ENCODE data around the gene B4GALNT2.
"Not testable (repeated sequence)": the region's sequence is repeated elsewhere in the genome, so short reads cannot be mapped to it uniquely, and the experiment has no call there.

The B4GALNT2 gene, protein sequence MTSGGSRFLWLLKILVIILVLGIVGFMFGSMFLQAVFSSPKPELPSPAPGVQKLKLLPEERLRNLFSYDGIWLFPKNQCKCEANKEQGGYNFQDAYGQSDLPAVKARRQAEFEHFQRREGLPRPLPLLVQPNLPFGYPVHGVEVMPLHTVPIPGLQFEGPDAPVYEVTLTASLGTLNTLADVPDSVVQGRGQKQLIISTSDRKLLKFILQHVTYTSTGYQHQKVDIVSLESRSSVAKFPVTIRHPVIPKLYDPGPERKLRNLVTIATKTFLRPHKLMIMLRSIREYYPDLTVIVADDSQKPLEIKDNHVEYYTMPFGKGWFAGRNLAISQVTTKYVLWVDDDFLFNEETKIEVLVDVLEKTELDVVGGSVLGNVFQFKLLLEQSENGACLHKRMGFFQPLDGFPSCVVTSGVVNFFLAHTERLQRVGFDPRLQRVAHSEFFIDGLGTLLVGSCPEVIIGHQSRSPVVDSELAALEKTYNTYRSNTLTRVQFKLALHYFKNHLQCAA

GRCh38 chr17:49132699-49133364, at the start of gene B4GALNT2:
B4GALNT2 (plus strand) TSS chr17:49132769; CDS start chr17:49132793, 24 bp downstream.
- CTCF ChIA-PET: no interaction called here
- H3K27ac ChIP-seq: no peak within 1 kb of the TSS
- no peak for TF ChIP-seq CTCF (conservative IDR thresholded peaks at IDR 0.05; ENCODE audit: low read depth)
- POLR2A ChIA-PET (ENCODE audit: low non-redundant PET): no interaction called here
- no peak for DNase-seq (ENCODE audit: low spot score)

DNA sequence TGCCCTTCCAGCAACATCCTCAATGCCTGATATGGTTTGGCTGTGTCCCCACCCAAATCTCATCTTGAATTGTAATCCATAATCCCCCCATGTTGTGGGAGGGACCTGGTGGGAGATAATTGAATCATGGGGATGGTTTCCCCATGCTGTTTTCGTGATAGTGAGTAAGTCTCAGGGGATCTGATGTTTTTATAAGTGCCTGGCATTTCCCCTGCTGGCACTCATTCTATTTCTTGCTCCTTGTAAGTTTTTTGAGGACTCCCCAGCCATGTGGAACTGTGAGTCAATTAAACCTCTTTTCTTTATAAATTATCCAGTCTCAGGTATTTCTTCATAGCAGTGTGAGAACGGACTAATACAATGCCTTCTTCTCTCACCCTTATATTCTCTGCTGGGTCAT, 47.5 kb upstream of the B4GALNT2 start:
- DNase-seq (ENCODE audit: low spot score); CTCF ChIA-PET; POLR2A ChIA-PET (ENCODE audit: low non-redundant PET); H3K27ac ChIP-seq: not testable (repeated sequence)

DNA sequence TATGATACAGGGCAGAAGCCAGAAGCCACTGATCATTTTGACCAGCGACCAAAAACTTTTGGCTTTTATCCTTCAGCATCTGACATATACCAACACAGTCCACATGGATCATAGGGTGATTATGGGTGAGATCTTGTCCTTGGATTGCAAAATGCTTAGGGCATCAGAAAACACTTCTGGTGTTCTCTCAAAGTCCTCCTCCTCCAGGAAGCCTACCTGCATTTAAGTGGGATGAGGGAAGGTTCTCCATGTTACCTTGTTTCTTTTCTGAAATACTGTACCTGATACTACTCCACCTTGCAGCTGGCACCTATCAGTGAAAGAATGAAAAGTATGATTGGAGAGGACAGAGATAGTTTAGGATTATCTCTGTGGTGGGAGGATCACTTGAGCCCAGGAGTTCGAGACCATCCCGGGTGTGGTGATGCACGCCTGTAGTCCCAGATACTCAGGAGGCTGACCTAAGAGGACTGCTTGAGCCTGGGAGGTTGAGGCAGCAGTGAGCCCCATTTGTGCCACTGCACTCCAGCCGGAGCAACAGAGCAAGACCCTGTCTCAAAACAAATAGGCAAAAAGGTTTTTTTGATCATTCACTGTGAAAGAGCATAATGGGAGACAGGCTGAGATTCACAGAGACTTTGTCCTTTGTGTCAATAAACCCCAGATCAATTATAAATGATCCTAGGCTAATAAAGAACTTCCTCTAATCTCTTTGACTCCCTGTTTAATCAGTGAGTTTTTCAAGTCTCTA, 46.8 kb upstream of the B4GALNT2 start:
- DNase-seq (ENCODE audit: low spot score): no peak
- no peak for TF ChIP-seq CTCF (conservative IDR thresholded peaks at IDR 0.05; ENCODE audit: low read depth)
- POLR2A ChIA-PET (ENCODE audit: low non-redundant PET): no interaction called here
- CTCF ChIA-PET: no interaction called here
- no peak overlapping the region for H3K27ac ChIP-seq

DNA sequence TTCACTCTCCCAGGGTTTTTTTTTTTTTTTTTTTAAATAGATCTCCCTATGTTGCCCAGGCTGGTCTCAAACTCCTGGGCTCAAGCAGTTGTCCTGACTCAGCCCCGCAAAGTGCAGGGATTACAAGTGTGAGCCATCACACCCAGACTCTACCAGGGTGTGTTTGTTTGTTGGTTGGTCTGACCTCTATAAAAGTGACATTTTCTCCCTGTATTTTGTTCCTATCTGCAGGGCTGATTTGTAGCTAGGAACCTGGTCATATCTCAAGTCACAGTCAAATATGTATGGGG, 46.3 kb upstream of the B4GALNT2 start:
- POLR2A ChIA-PET (ENCODE audit: low non-redundant PET): no interaction called here
- no peak for TF ChIP-seq CTCF (conservative IDR thresholded peaks at IDR 0.05; ENCODE audit: low read depth)
- no peak overlapping the region for H3K27ac ChIP-seq
- CTCF ChIA-PET: no interaction called here
- DNase-seq (ENCODE audit: low spot score): no peak

GRCh38 chr17:49086649-49087048, 45.9 kb upstream of the B4GALNT2 start:
- DNase-seq (ENCODE audit: low spot score): no peak
- H3K27ac ChIP-seq: no peak overlapping the region
- no peak for TF ChIP-seq CTCF (conservative IDR thresholded peaks at IDR 0.05; ENCODE audit: low read depth)
- POLR2A ChIA-PET (ENCODE audit: low non-redundant PET): no interaction called here
- CTCF ChIA-PET: interaction anchor here (0.7 kb wide), 1 partner anchor 1168 kb away, joined by 3 read pairs; no protein-coding TSS in a partner anchor

DNA sequence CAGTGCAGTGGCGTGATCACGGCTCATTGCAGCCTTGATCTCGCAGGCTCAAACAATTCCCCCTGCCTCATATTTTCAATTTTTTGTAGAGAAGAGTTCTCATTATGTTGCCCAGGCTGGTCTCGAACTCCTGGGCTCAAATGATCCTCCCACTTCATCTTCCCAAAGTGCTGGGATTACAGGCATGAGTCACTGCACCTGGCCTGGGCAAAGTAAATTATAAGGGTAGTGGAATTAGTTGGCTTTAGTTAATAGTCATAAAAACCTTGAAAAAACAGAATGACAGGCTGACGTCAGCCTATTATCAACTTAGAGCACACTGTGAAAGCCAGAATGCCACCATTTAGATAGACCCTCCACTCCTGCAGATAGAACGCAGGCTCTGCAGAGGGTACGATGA, 43.5 kb upstream of the B4GALNT2 start:
- POLR2A ChIA-PET (ENCODE audit: low non-redundant PET): no interaction called here

More for the DNA sequence above, 43.5 kb upstream of the B4GALNT2 start:
- CTCF ChIA-PET: no interaction called here
- TF ChIP-seq CTCF (conservative IDR thresholded peaks at IDR 0.05; ENCODE audit: low read depth): no peak
- H3K27ac ChIP-seq: no peak overlapping the region
- DNase-seq (ENCODE audit: low spot score): no peak
